Tibial nerve (tissue), 3 donors: ENCODE measurements around the gene C12orf56.

Experiments used
- CTCF ChIP-seq, 5 experiments: fragments of 200-600 bp in 3 of 5; fragments of 450-650 bp in 2 of 5; sonication (generic) in 3 of 5; IDR thresholded peaks; one replicate each; pipeline ENCODE4 v1.5.1; 2016 to 2019; ENCODE audit warnings: antibody characterized with exemption in 5 of 5, mild to moderate bottlenecking in 3 of 5, moderate library complexity in 2 of 5
- POLR2A ChIP-seq, 2 donors: fragments of 450-650 bp; IDR thresholded peaks; one replicate each; pipeline ENCODE4 v1.6.1; 2017; ENCODE audit warnings: antibody characterized with exemption in 2 of 2, mild to moderate bottlenecking in 2 of 2, moderate library complexity in 2 of 2

- TF ChIP-seq CTCF (IDR thresholded peaks at IDR 0.05) (peak in 2 of 5 experiments; percentile 2 to 17), POLR2A (IDR thresholded peaks at IDR 0.05) (no peak)
These were observed 14.1 kb upstream of the C12orf56 start for GRCh38 chr12:64404470-64405256.
